ENCODE data around the gene TIGD1. TPM values are rescaled to one million over a fixed set of nuclear protein-coding genes. Genes with fewer than 3 reads are reported as not detected.

The TIGD1 gene
- total RNA-seq, 3 donors from 2014 or later = 10.5 to 11.7 (median 11.5) TPM

DNA sequence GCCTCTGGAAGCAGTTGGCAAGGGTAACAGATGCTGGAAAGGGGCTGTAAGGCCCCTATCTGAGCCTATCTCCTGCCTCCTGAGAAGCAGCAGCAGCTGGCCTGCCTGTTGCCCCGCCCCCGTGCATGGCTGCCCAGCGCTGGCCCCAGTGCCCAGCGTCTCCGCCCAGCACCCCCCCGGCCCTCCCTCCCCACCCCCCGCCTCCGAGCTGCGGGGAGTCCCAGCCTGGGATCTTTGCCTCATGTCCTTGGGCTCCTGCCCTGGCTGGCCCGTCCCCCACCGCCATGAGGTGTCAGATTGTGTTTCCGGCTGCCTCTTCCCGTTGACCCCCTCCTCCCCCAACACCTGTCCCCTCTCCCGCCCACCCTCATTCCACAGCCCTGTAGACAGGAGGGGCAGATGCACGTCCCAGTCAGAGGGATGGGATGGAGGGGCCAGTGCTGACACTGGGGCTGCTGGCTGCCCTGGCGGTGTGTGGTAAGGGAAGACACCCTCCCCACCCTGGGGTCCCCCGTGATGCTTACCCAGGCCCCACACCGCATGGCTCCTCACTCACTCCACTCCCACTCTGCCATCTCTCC is 24.5 kb downstream of the TIGD1 start, which contains the start of gene CHRND:
TSS of gene CHRND (plus strand) at position 370 of the 581 bp plus-strand sequence. CDS start at position 426, 56 bp downstream.
- ATAC-seq (no peak), DNase-seq (no peak)
- H3K36me3 Mint-ChIP-seq (ENCODE audit: insufficient read depth) = no peaks in the 10 kb centered on the region
- no peaks in the 10 kb centered on the region for H3K9me3 Mint-ChIP-seq
- peaks cover 52% of the 10 kb centered on the region for H3K27me3 Mint-ChIP-seq (ENCODE audit: low read depth)
- H3K4me1 Mint-ChIP-seq (ENCODE audit: low read depth) = peaks cover 17% of the 10 kb centered on the region
- no peak within 1 kb of the TSS for H3K4me3 Mint-ChIP-seq

- H3K4me3 Mint-ChIP-seq = no peak overlapping the region
- H3K9me3 Mint-ChIP-seq = no peaks in the 10 kb centered on the region
- peaks cover 17% of the 10 kb centered on the region for H3K4me1 Mint-ChIP-seq (ENCODE audit: low read depth)
- ATAC-seq (no peak), DNase-seq (no peak)
- peaks cover 54% of the 10 kb centered on the region for H3K27me3 Mint-ChIP-seq (ENCODE audit: low read depth)
- no peaks in the 10 kb centered on the region for H3K36me3 Mint-ChIP-seq (ENCODE audit: insufficient read depth)
Measured at GRCh38 chr2:232525199-232525598, 25.2 kb downstream of the TIGD1 start.

- Mint-ChIP-seq H3K9me3 (no peaks in the 10 kb centered on the region), H3K36me3 (ENCODE audit: insufficient read depth) (no peaks in the 10 kb centered on the region), H3K27me3 (ENCODE audit: low read depth) (peaks cover 55% of the 10 kb centered on the region), H3K4me3 (no peak overlapping the region), H3K4me1 (ENCODE audit: low read depth) (peaks cover 17% of the 10 kb centered on the region)
- ATAC-seq = no peak
- no peak for DNase-seq
Measured at GRCh38 chr2:232524771-232525170, 25.6 kb downstream of the TIGD1 start.

- ATAC-seq = peak; percentile 26 to 41
- peaks cover 13% of the 10 kb centered on the region for H3K4me1 Mint-ChIP-seq (ENCODE audit: low read depth)
- H3K9me3 Mint-ChIP-seq = no peaks in the 10 kb centered on the region
- peaks cover 59% of the 10 kb centered on the region for H3K27me3 Mint-ChIP-seq (ENCODE audit: low read depth)
- no peaks in the 10 kb centered on the region for H3K36me3 Mint-ChIP-seq (ENCODE audit: insufficient read depth)
- H3K4me3 Mint-ChIP-seq = no peak overlapping the region
- no peak for DNase-seq
Measured at GRCh38 chr2:232523682-232524597, 26.4 kb downstream of the TIGD1 start.

DNA sequence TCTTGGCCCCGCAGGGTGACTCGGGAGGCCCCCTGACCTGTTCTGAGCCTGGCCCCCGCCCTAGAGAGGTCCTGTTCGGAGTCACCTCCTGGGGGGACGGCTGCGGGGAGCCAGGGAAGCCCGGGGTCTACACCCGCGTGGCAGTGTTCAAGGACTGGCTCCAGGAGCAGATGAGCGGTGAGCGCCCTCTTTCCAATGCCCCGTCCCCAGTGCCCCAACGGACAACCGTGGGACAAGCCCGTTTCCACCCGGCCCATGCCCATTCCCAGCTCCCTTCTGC is 27.0 kb downstream of the TIGD1 start:
- no peak for DNase-seq
- Mint-ChIP-seq H3K36me3 (ENCODE audit: insufficient read depth) (no peaks in the 10 kb centered on the region), H3K4me1 (ENCODE audit: low read depth) (peaks cover 7% of the 10 kb centered on the region), H3K4me3 (peak overlapping the region; percentile 49), H3K27me3 (ENCODE audit: low read depth) (peaks cover 58% of the 10 kb centered on the region), H3K9me3 (no peaks in the 10 kb centered on the region)
- ATAC-seq = no peak

- Mint-ChIP-seq H3K4me3 (peak overlapping the region; percentile 49), H3K9me3 (no peaks in the 10 kb centered on the region), H3K27me3 (ENCODE audit: low read depth) (peaks cover 53% of the 10 kb centered on the region), H3K4me1 (ENCODE audit: low read depth) (peaks cover 6% of the 10 kb centered on the region), H3K36me3 (ENCODE audit: insufficient read depth) (no peaks in the 10 kb centered on the region)
- peak; percentile 8 to 15 for ATAC-seq
- DNase-seq = no peak
Measured at GRCh38 chr2:232522623-232523401, 27.5 kb downstream of the TIGD1 start.

DNA sequence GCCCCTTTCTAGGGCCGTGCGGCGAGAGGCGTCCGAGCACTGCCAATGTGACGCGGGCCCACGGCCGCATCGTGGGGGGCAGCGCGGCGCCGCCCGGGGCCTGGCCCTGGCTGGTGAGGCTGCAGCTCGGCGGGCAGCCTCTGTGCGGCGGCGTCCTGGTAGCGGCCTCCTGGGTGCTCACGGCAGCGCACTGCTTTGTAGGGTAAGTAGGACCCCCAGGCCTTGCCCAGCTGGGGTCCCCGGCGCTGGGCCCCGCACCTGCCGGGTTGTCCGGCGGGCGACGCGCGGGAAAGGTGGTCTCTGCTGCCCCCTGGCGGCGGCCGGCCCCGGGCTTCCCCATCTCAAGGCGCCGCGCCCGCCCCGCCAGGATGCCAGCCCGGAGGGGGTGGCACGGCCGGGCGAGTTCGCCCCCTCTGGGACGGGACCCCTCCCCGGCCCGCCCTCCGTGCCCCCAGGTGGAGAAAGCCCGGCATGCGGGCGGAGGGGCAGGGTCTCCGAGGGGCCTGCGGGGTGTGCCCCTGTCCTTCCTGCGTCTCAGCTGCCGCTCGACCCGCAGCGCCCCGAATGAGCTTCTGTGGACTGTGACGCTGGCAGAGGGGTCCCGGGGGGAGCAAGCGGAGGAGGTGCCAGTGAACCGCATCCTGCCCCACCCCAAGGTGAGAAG is 28.3 kb downstream of the TIGD1 start:
- no peaks in the 10 kb centered on the region for H3K36me3 Mint-ChIP-seq (ENCODE audit: insufficient read depth)
- H3K27me3 Mint-ChIP-seq (ENCODE audit: low read depth) = peaks cover 51% of the 10 kb centered on the region
- ATAC-seq (peak; percentile 75 to 83), DNase-seq (peak; percentile 69)
- H3K4me1 Mint-ChIP-seq (ENCODE audit: low read depth) = peaks cover 6% of the 10 kb centered on the region
- H3K9me3 Mint-ChIP-seq = no peaks in the 10 kb centered on the region
- H3K4me3 Mint-ChIP-seq = peak overlapping the region; percentile 43

- H3K4me3 Mint-ChIP-seq = no peak overlapping the region
Measured at GRCh38 chr2:232521098-232521497, 29.3 kb downstream of the TIGD1 start.

DNA sequence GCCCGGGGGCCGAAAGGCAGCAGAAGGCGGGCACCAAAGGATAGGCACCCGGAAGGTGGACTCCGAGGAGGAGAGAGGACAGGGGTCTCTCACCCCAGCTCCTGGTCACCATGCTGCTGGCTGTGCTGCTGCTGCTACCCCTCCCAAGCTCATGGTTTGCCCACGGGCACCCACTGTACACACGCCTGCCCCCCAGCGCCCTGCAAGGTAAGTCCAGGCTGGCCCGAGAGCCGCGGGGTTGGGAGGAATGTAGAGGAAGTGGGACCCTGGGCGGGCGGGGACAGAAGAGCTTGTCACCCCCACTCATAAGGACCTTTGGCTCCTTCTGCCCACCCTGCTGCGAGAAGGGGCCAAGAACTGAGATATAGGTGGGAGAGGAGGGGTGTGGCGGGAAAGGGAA is 29.9 kb downstream of the TIGD1 start:
- Mint-ChIP-seq H3K27me3 (ENCODE audit: low read depth) (peaks cover 41% of the 10 kb centered on the region), H3K4me1 (ENCODE audit: low read depth) (peaks cover 6% of the 10 kb centered on the region), H3K36me3 (ENCODE audit: insufficient read depth) (no peaks in the 10 kb centered on the region), H3K9me3 (no peaks in the 10 kb centered on the region), H3K4me3 (no peak overlapping the region)
- ATAC-seq = no peak
- no peak for DNase-seq

More at GRCh38 chr2:232521098-232521497, 29.3 kb downstream of the TIGD1 start:
- H3K36me3 Mint-ChIP-seq (ENCODE audit: insufficient read depth) = no peaks in the 10 kb centered on the region
- H3K27me3 Mint-ChIP-seq (ENCODE audit: low read depth) = peaks cover 44% of the 10 kb centered on the region
- H3K4me1 Mint-ChIP-seq (ENCODE audit: low read depth) = peaks cover 6% of the 10 kb centered on the region
- no peak for ATAC-seq
- no peaks in the 10 kb centered on the region for H3K9me3 Mint-ChIP-seq
- DNase-seq = no peak

DNA sequence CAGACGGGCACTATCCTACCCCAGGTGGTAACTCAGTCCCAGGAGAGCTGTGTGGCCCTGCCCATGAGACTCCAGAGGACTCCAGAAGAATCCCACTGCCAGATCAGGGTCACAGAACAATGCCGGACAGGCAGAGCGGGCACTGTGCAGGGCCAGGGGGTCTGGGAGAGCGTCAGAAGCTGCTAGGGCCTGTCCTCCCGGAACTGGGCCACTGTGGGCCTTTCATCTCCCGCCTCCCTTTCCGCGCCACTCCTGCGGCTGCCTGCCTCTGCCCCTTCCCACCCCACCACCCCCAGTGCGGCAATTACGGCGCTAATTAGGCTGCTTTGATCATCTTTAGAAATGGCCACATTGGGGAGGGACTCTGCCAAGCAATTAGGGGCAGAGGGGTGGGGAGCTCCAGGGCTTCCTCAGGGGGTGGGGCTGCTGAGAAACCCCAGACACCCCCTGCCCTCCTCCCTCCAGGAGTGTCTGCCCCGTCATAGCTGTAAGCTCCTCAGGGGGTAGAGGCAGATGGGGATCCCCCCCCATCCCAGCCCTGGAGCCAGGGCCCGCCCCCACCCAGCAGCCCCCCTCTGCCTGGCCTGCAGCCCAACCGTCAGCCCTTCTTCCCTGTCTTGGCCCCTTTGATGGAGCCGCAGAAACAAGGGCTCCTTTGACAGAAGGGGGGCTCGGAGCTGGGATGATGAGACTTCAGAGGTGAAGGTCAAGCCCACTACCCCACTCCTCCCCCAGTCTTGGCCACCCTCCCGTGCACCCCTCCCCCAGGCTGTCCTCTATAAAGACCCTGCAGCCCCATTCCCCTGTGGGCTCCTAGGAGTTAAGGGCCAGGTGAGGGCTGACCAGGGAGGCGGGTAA is 30.5 kb downstream of the TIGD1 start, which contains the start of gene PRSS56:
TSS of gene PRSS56 (plus strand) at position 808 of the 858 bp plus-strand sequence. CDS start 211 bp downstream, outside the sequence.
- peaks cover 6% of the 10 kb centered on the region for H3K4me1 Mint-ChIP-seq (ENCODE audit: low read depth)
- ATAC-seq (no peak), DNase-seq (no peak)
- no peaks in the 10 kb centered on the region for H3K9me3 Mint-ChIP-seq
- no peak within 1 kb of the TSS for H3K4me3 Mint-ChIP-seq
- H3K27me3 Mint-ChIP-seq (ENCODE audit: low read depth) = peaks cover 41% of the 10 kb centered on the region
- no peaks in the 10 kb centered on the region for H3K36me3 Mint-ChIP-seq (ENCODE audit: insufficient read depth)

GRCh38 chr2:232518844-232519243 is 31.5 kb downstream of the TIGD1 start:
- H3K9me3 Mint-ChIP-seq = no peaks in the 10 kb centered on the region
- H3K27me3 Mint-ChIP-seq (ENCODE audit: low read depth) = peaks cover 34% of the 10 kb centered on the region
- ATAC-seq (no peak), DNase-seq (no peak)
- H3K4me3 Mint-ChIP-seq = no peak overlapping the region
- peaks cover 6% of the 10 kb centered on the region for H3K4me1 Mint-ChIP-seq (ENCODE audit: low read depth)
- no peaks in the 10 kb centered on the region for H3K36me3 Mint-ChIP-seq (ENCODE audit: insufficient read depth)

DNA sequence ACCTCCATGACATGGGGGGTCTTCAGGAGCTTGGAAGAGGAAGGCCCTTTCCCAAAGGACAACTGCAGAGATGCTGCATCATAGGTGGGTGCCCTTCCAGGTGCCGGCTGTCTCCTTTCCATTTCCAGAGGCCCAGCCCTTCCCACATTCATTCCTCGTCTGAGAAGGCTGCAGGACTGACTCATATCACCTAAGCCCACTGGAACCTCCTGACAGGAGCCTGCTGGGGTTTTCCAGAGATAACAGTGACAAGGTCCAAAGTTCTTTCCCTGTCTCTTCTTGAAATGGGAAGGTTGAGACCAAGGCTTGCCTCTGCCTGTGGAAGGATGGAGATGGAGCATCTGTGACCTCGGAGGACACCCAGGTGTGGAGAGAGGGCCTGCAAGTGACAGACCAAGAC is 33.8 kb downstream of the TIGD1 start:
- no peak for ATAC-seq
- Mint-ChIP-seq H3K4me1 (ENCODE audit: low read depth) (peaks cover 2% of the 10 kb centered on the region), H3K4me3 (no peak overlapping the region), H3K27me3 (ENCODE audit: low read depth) (peaks cover 26% of the 10 kb centered on the region), H3K36me3 (ENCODE audit: insufficient read depth) (no peaks in the 10 kb centered on the region), H3K9me3 (no peaks in the 10 kb centered on the region)
- DNase-seq = no peak

DNA sequence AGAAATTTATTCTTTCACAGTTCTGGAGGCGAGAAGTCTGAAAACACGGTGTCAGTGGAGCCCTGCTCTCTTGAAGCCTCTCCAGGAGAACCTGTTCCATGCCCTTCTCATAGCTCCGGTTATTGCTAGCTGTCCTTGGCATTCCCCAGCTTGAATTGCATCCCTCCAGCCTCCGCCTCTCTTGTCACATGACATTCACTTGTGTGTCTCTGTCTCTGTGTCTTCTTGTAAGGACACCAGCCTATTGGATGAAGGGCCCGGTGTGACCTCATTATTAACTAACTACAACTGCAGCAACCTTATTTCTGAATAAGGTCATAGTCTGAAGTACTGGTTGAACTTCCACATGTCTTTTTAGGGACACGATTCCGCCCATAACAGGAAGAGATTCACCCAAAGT is 34.7 kb downstream of the TIGD1 start:
- Mint-ChIP-seq H3K4me1 (ENCODE audit: low read depth) (no peaks in the 10 kb centered on the region), H3K9me3 (no peaks in the 10 kb centered on the region), H3K27me3 (ENCODE audit: low read depth) (peaks cover 17% of the 10 kb centered on the region), H3K4me3 (no peak overlapping the region), H3K36me3 (ENCODE audit: insufficient read depth) (no peaks in the 10 kb centered on the region)
- DNase-seq = no peak
- no peak for ATAC-seq

Data from activated T-cell treated with anti-CD3 and anti-CD28 coated beads, Interleukin-2, amount 50 U/mL, for 4 hours (primary cell).